IPS-18a (cell line): ENCODE data around the gene FILIP1L.

ENCODE experiments used
- H3K27ac ChIP-seq: one replicate; pipeline ENCODE4 v1.5.1; 2013; ENCODE audit warnings: low read length
- H3K27me3 ChIP-seq: one replicate; pipeline ENCODE4 v1.6.1; 2013; ENCODE audit warnings: mild to moderate bottlenecking, low read length; ENCODE audit not compliant: control insufficient read depth, insufficient read depth
- H3K36me3 ChIP-seq: one replicate; pipeline ENCODE4 v1.6.1; 2013; ENCODE audit warnings: low read depth, low read length; ENCODE audit not compliant: control insufficient read depth
- H3K4me1 ChIP-seq: one replicate; pipeline ENCODE4 v1.6.1; 2013; ENCODE audit warnings: low read depth, low read length; ENCODE audit not compliant: control insufficient read depth
- H3K4me3 ChIP-seq: one replicate; pipeline ENCODE4 v1.5.1; 2013; ENCODE audit warnings: low read length
- H3K9ac ChIP-seq: one replicate; pipeline ENCODE4 v1.6.1; 2013; ENCODE audit warnings: mild to moderate bottlenecking, low read length, moderate library complexity
- H3K9me3 ChIP-seq: one replicate; pipeline ENCODE4 v1.6.1; 2013; ENCODE audit warnings: low read depth, low read length; ENCODE audit not compliant: control insufficient read depth

FILIP1L gene

GRCh38 chr3:99900248-99900647 lies 214.1 kb downstream of the FILIP1L start:
- no peaks in the 10 kb centered on the region for H3K9me3 ChIP-seq
- no peak overlapping the region for H3K9ac ChIP-seq
- H3K4me3 ChIP-seq, result no peak overlapping the region
- no peaks in the 10 kb centered on the region for H3K36me3 ChIP-seq
- no peak overlapping the region for H3K27ac ChIP-seq
- no peaks in the 10 kb centered on the region for H3K27me3 ChIP-seq
- H3K4me1 ChIP-seq, result peaks cover 16% of the 10 kb centered on the region

GRCh38 chr3:99899603-99900002 lies 214.7 kb downstream of the FILIP1L start:
- Histone ChIP-seq H3K27ac (no peak overlapping the region), H3K4me1 (peaks cover 16% of the 10 kb centered on the region), H3K4me3 (no peak overlapping the region), H3K27me3 (no peaks in the 10 kb centered on the region), H3K9ac (no peak overlapping the region), H3K36me3 (no peaks in the 10 kb centered on the region), H3K9me3 (no peaks in the 10 kb centered on the region)

GRCh38 chr3:99896482-99896881 lies 217.8 kb downstream of the FILIP1L start:
- H3K27me3 ChIP-seq, result no peaks in the 10 kb centered on the region
- peak overlapping the region; percentile 22 for H3K27ac ChIP-seq
- no peak overlapping the region for H3K4me3 ChIP-seq
- no peaks in the 10 kb centered on the region for H3K9me3 ChIP-seq
- no peaks in the 10 kb centered on the region for H3K36me3 ChIP-seq
- H3K9ac ChIP-seq, result peak overlapping the region; percentile 8
- peaks cover 16% of the 10 kb centered on the region for H3K4me1 ChIP-seq

- Histone ChIP-seq H3K27ac (peak overlapping the region; percentile 22), H3K9me3 (no peaks in the 10 kb centered on the region), H3K4me1 (peaks cover 19% of the 10 kb centered on the region), H3K27me3 (no peaks in the 10 kb centered on the region), H3K9ac (peak overlapping the region; percentile 8), H3K36me3 (no peaks in the 10 kb centered on the region), H3K4me3 (no peak overlapping the region)
Measured at GRCh38 chr3:99895703-99896441, 218.4 kb downstream of the FILIP1L start.

GRCh38 chr3:99895131-99895696 lies 219.1 kb downstream of the FILIP1L start:
- H3K9me3 ChIP-seq, result no peaks in the 10 kb centered on the region
- H3K27ac ChIP-seq, result peak overlapping the region; percentile 13
- no peaks in the 10 kb centered on the region for H3K36me3 ChIP-seq
- no peak overlapping the region for H3K4me3 ChIP-seq
- no peak overlapping the region for H3K9ac ChIP-seq
- H3K4me1 ChIP-seq, result peaks cover 21% of the 10 kb centered on the region
- H3K27me3 ChIP-seq, result no peaks in the 10 kb centered on the region

- H3K27me3 ChIP-seq, result no peaks in the 10 kb centered on the region
- no peak overlapping the region for H3K4me3 ChIP-seq
- H3K9ac ChIP-seq, result no peak overlapping the region
- no peaks in the 10 kb centered on the region for H3K9me3 ChIP-seq
- H3K36me3 ChIP-seq, result no peaks in the 10 kb centered on the region
- H3K4me1 ChIP-seq, result peaks cover 21% of the 10 kb centered on the region
- no peak overlapping the region for H3K27ac ChIP-seq
Measured at GRCh38 chr3:99892332-99892731, 222.0 kb downstream of the FILIP1L start.

- Histone ChIP-seq H3K27ac (no peak overlapping the region), H3K27me3 (no peaks in the 10 kb centered on the region), H3K9ac (no peak overlapping the region), H3K9me3 (no peaks in the 10 kb centered on the region), H3K36me3 (no peaks in the 10 kb centered on the region), H3K4me3 (no peak overlapping the region), H3K4me1 (peaks cover 17% of the 10 kb centered on the region)
Measured at GRCh38 chr3:99891610-99892285, 222.6 kb downstream of the FILIP1L start.

- Histone ChIP-seq H3K9me3 (no peaks in the 10 kb centered on the region), H3K36me3 (no peaks in the 10 kb centered on the region), H3K27me3 (no peaks in the 10 kb centered on the region), H3K9ac (no peak overlapping the region), H3K27ac (no peak overlapping the region), H3K4me3 (no peak overlapping the region), H3K4me1 (peaks cover under 1% of the 10 kb centered on the region)
Measured at GRCh38 chr3:99885851-99886250, 228.4 kb downstream of the FILIP1L start.

GRCh38 chr3:99885085-99885484 lies 229.2 kb downstream of the FILIP1L start:
- Histone ChIP-seq H3K36me3 (no peaks in the 10 kb centered on the region), H3K27ac (no peak overlapping the region), H3K4me3 (no peak overlapping the region), H3K4me1 (no peaks in the 10 kb centered on the region), H3K9ac (no peak overlapping the region), H3K9me3 (no peaks in the 10 kb centered on the region), H3K27me3 (peaks cover under 1% of the 10 kb centered on the region)

GRCh38 chr3:99884484-99884883 lies 229.8 kb downstream of the FILIP1L start:
- no peaks in the 10 kb centered on the region for H3K36me3 ChIP-seq
- no peak overlapping the region for H3K9ac ChIP-seq

GRCh38 chr3:99883693-99884092 lies 230.6 kb downstream of the FILIP1L start:
- Histone ChIP-seq H3K36me3 (no peaks in the 10 kb centered on the region), H3K9me3 (no peaks in the 10 kb centered on the region), H3K4me3 (no peak overlapping the region), H3K9ac (no peak overlapping the region), H3K27ac (no peak overlapping the region), H3K4me1 (no peaks in the 10 kb centered on the region), H3K27me3 (peaks cover 14% of the 10 kb centered on the region)

More at GRCh38 chr3:99884484-99884883, 229.8 kb downstream of the FILIP1L start:
- H3K4me3 ChIP-seq, result no peak overlapping the region
- no peaks in the 10 kb centered on the region for H3K4me1 ChIP-seq
- H3K27ac ChIP-seq, result no peak overlapping the region
- H3K27me3 ChIP-seq, result peaks cover 6% of the 10 kb centered on the region
- H3K9me3 ChIP-seq, result no peaks in the 10 kb centered on the region
